Uterus (tissue), 2 donors: Measurements from ENCODE around the gene USF1.

Experiments
- POLR2A ChIP-seq, 2 donors: fragments of 450-650 bp; IDR thresholded peaks; one replicate each; pipeline ENCODE4 v1.6.1; 2016; ENCODE audit warnings: antibody characterized with exemption in 2 of 2, mild to moderate bottlenecking in 1 of 2, moderate library complexity in 1 of 2
- TF ChIP-seq, protein P1 (sequence below), 4 experiments: fragments of 200-600 bp in 2 of 4; fragments of 450-650 bp in 2 of 4; sonication (generic) in 2 of 4; IDR thresholded peaks; one replicate each; pipeline ENCODE4 v1.5.1; 2016 to 2019; ENCODE audit warnings: antibody characterized with exemption in 4 of 4, mild to moderate bottlenecking in 2 of 4, moderate library complexity in 1 of 4

DNA sequence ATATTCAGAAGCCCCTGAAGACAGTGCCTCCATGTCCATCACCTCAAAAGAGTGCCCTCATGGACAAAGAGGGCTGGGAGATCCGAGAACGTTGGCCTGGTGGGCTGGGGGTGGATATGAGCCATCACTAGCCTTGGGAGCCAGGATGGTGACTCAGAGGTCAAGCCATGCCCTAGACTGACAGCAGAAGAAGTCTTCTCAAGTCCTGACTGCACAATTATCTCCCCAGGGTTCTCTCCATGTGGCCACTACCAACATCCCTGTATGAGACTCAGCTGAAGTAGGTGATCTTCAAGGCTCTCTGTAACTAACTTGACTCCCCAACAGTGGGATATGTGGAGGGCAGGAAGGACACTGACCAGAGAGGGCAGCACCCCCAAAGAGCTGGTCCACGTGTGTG, 7.1 kb upstream of the USF1 start:
- TF ChIP-seq, protein P1, sequence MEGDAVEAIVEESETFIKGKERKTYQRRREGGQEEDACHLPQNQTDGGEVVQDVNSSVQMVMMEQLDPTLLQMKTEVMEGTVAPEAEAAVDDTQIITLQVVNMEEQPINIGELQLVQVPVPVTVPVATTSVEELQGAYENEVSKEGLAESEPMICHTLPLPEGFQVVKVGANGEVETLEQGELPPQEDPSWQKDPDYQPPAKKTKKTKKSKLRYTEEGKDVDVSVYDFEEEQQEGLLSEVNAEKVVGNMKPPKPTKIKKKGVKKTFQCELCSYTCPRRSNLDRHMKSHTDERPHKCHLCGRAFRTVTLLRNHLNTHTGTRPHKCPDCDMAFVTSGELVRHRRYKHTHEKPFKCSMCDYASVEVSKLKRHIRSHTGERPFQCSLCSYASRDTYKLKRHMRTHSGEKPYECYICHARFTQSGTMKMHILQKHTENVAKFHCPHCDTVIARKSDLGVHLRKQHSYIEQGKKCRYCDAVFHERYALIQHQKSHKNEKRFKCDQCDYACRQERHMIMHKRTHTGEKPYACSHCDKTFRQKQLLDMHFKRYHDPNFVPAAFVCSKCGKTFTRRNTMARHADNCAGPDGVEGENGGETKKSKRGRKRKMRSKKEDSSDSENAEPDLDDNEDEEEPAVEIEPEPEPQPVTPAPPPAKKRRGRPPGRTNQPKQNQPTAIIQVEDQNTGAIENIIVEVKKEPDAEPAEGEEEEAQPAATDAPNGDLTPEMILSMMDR (IDR thresholded peaks at IDR 0.05), result no peak
- no peak for TF ChIP-seq POLR2A (IDR thresholded peaks at IDR 0.05)
